B cell (primary cell): Measurements from ENCODE around the gene LIPG.

ENCODE experiments used
- CTCF ChIP-seq: fragments of 200-600 bp; IDR thresholded peaks from one replicate; pipeline ENCODE4 v1.8.0; 2022; ENCODE audit warnings: antibody characterized with exemption, mild to moderate bottlenecking
- EZH2 ChIP-seq: IDR thresholded peaks from 2 replicates; pipeline ENCODE4 v1.6.1; 2012; ENCODE audit warnings: borderline replicate concordance, low read depth, mild to moderate bottlenecking, moderate library complexity, low read length; ENCODE audit not compliant: insufficient read depth, poor library complexity, severe bottlenecking

GRCh38 chr18:49628119-49628518, 66.3 kb downstream of the LIPG start:
- TF ChIP-seq CTCF (no peak), EZH2 (no peak)
